Measurements from ENCODE around the gene SLC16A11.
"Not testable (repeated sequence)": the region's sequence is repeated elsewhere in the genome, so short reads cannot be mapped to it uniquely, and the experiment has no call there.

Gene SLC16A11

GRCh38 chr17:7050583-7050982, 6.7 kb upstream of the SLC16A11 start:
- not testable (repeated sequence) for H3K9me3 ChIP-seq (ENCODE audit: insufficient read depth, low read depth, low read length); H3K4me3 ChIP-seq (ENCODE audit: low read length); H3K27ac ChIP-seq (ENCODE audit: low read depth, low read length); H3K9ac ChIP-seq (ENCODE audit: low read depth, low read length); H3K4me1 ChIP-seq (ENCODE audit: insufficient read depth, low read length); H3K36me3 ChIP-seq (ENCODE audit: insufficient read depth, low read length)
- 84% methylated on average over 8 of the region's 9 CpGs for WGBS
- H3K27me3 ChIP-seq (ENCODE audit: insufficient read depth, low read length), result peaks cover 24% of the 10 kb centered on the region

- H3K27ac ChIP-seq (ENCODE audit: low read depth, low read length), result no peak overlapping the region
- peaks cover 4% of the 10 kb centered on the region; the same call in 1 of the 2 replicates for H3K4me1 ChIP-seq (ENCODE audit: insufficient read depth, low read length)
- no peak overlapping the region for H3K9ac ChIP-seq (ENCODE audit: low read depth, low read length)
- H3K9me3 ChIP-seq (ENCODE audit: insufficient read depth, low read depth, low read length), result no peaks in the 10 kb centered on the region
- 81% methylated on average over 6 of the region's 6 CpGs for WGBS
- H3K4me3 ChIP-seq (ENCODE audit: low read length), result no peak overlapping the region
- no peaks in the 10 kb centered on the region for H3K36me3 ChIP-seq (ENCODE audit: insufficient read depth, low read length)
- peaks cover 40% of the 10 kb centered on the region for H3K27me3 ChIP-seq (ENCODE audit: insufficient read depth, low read length)
These were observed 5.1 kb upstream of the SLC16A11 start for GRCh38 chr17:7048968-7049367.

DNA sequence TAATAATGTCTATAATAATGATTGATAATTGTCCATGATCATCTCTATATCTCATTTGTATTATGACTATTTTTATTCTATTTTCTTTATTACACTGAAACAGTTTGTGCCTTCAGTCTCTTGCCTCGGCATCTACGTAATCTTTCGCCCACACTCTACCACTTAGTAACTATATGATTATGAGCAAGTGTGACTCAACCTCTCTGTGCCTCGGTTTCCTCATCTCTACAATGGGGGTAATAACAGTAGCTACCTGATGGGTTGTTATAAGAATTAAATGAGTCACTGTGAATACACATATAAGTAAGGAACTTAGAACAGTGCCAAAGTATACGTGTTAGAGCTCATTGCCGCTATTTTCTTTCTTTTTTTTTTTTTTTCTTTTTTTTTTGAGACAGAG, 3.7 kb upstream of the SLC16A11 start:
- Histone ChIP-seq H3K4me1 (ENCODE audit: insufficient read depth, low read length) (peaks cover 4% of the 10 kb centered on the region; the same call in 1 of the 2 replicates), H3K9me3 (ENCODE audit: insufficient read depth, low read depth, low read length) (no peaks in the 10 kb centered on the region), H3K4me3 (ENCODE audit: low read length) (no peak overlapping the region), H3K9ac (ENCODE audit: low read depth, low read length) (no peak overlapping the region), H3K27ac (ENCODE audit: low read depth, low read length) (no peak overlapping the region), H3K27me3 (ENCODE audit: insufficient read depth, low read length) (peaks cover 50% of the 10 kb centered on the region), H3K36me3 (ENCODE audit: insufficient read depth, low read length) (no peaks in the 10 kb centered on the region)
- WGBS, result 94% methylated on average over 2 of the region's 6 CpGs

GRCh38 chr17:7046725-7047397, 3.0 kb upstream of the SLC16A11 start:
- not testable (repeated sequence) for H3K9me3 ChIP-seq (ENCODE audit: insufficient read depth, low read depth, low read length); H3K27ac ChIP-seq (ENCODE audit: low read depth, low read length); H3K36me3 ChIP-seq (ENCODE audit: insufficient read depth, low read length); H3K9ac ChIP-seq (ENCODE audit: low read depth, low read length); H3K4me1 ChIP-seq (ENCODE audit: insufficient read depth, low read length)
- peaks cover 57% of the 10 kb centered on the region for H3K27me3 ChIP-seq (ENCODE audit: insufficient read depth, low read length)
- peak overlapping the region; percentile 53 for H3K4me3 ChIP-seq (ENCODE audit: low read length)
- WGBS, result 16% methylated on average over 26 of the region's 26 CpGs

DNA sequence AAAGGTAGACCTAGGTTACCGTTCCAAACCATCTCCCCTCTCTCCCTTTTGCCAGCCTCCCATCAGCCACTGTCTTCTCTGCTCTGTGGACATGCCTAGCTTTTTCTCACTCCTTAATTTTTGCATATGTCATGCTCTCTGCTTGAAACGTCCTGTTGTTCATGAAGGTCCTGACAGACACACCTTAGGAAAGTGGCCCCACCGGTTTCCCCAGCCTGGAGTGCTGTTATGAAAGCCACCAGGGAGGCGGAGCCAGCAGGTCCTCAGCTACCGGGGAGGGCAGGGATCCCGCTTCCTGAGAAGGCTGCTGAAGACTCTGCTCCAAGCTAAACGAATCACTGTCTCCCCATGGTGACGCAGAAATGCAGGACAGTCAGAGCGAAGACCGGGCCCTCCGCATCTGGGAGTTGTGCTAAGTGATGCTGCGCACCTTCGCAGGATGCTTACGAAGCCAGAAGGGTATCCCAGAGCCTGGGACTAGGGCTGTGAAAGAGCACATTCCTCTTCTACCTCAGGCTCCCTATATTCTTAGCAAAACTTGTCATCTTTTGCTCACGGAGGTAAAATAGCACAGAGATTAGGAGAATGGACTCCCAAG, 2.3 kb upstream of the SLC16A11 start:
- Histone ChIP-seq H3K4me3 (ENCODE audit: low read length) (peak overlapping the region; percentile 53), H3K9ac (ENCODE audit: low read depth, low read length) (no peak overlapping the region), H3K27ac (ENCODE audit: low read depth, low read length) (no peak overlapping the region), H3K4me1 (ENCODE audit: insufficient read depth, low read length) (peaks cover 8% of the 10 kb centered on the region; the same call in 1 of the 2 replicates), H3K9me3 (ENCODE audit: insufficient read depth, low read depth, low read length) (no peaks in the 10 kb centered on the region), H3K27me3 (ENCODE audit: insufficient read depth, low read length) (peaks cover 63% of the 10 kb centered on the region), H3K36me3 (ENCODE audit: insufficient read depth, low read length) (no peaks in the 10 kb centered on the region)
- 4% methylated on average over 15 of the region's 15 CpGs for WGBS

DNA sequence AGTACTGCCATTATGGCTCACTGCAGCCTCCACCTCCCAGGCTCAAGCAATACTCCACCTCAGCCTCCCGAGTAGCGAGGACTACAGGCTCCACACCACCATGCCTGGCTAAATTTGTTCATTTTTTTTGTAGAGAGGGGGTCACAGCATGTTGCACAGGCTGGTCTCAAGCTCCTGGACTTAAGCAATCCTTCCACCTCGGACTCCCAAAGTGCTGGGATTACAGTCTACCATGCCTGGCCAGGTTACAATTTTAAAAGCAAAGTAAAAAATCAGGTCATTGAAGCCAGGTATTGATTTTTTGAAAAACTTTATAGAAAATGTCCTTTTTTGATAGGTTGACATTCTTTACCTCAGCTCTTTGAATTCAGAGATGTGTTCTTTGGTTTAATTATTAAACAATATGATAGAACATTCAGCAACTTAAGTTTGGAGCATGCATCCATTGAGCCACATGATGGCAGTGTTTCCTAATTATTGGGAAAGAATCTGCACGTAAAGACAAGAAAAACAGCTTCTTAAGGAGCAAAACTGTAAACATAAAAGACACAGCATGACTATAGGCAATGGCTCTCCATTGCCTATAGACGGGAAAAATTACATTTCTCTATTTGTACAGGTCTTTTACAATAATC, 1.7 kb upstream of the SLC16A11 start:
- Histone ChIP-seq H3K4me1 (ENCODE audit: insufficient read depth, low read length) (peaks cover 8% of the 10 kb centered on the region; the same call in 1 of the 2 replicates), H3K9ac (ENCODE audit: low read depth, low read length) (no peak overlapping the region), H3K9me3 (ENCODE audit: insufficient read depth, low read depth, low read length) (no peaks in the 10 kb centered on the region), H3K4me3 (ENCODE audit: low read length) (peak overlapping the region; percentile 53), H3K36me3 (ENCODE audit: insufficient read depth, low read length) (no peaks in the 10 kb centered on the region), H3K27me3 (ENCODE audit: insufficient read depth, low read length) (peaks cover 62% of the 10 kb centered on the region), H3K27ac (ENCODE audit: low read depth, low read length) (no peak overlapping the region)
- WGBS, result 31% methylated on average over 4 of the region's 5 CpGs

- Histone ChIP-seq H3K4me1 (ENCODE audit: insufficient read depth, low read length) (peaks cover 8% of the 10 kb centered on the region; the same call in 1 of the 2 replicates), H3K36me3 (ENCODE audit: insufficient read depth, low read length) (no peaks in the 10 kb centered on the region), H3K4me3 (ENCODE audit: low read length) (peak overlapping the region; percentile 52), H3K9me3 (ENCODE audit: insufficient read depth, low read depth, low read length) (no peaks in the 10 kb centered on the region), H3K9ac (ENCODE audit: low read depth, low read length) (no peak overlapping the region), H3K27me3 (ENCODE audit: insufficient read depth, low read length) (peaks cover 62% of the 10 kb centered on the region), H3K27ac (ENCODE audit: low read depth, low read length) (no peak overlapping the region)
- 3% methylated on average over 21 of the region's 21 CpGs for WGBS
These were observed 753 bp downstream of the SLC16A11 start for GRCh38 chr17:7043182-7043496.

- H3K9me3 ChIP-seq (ENCODE audit: insufficient read depth, low read depth, low read length), result no peaks in the 10 kb centered on the region
- H3K4me1 ChIP-seq (ENCODE audit: insufficient read depth, low read length), result peaks cover 8% of the 10 kb centered on the region; the same call in 1 of the 2 replicates
- H3K4me3 ChIP-seq (ENCODE audit: low read length), result peak overlapping the region; percentile 52
- H3K9ac ChIP-seq (ENCODE audit: low read depth, low read length), result no peak overlapping the region
- peaks cover 62% of the 10 kb centered on the region for H3K27me3 ChIP-seq (ENCODE audit: insufficient read depth, low read length)
- no peaks in the 10 kb centered on the region for H3K36me3 ChIP-seq (ENCODE audit: insufficient read depth, low read length)
- no peak overlapping the region for H3K27ac ChIP-seq (ENCODE audit: low read depth, low read length)
- WGBS, result 3% methylated on average over 53 of the region's 53 CpGs
These were observed 1.3 kb downstream of the SLC16A11 start for GRCh38 chr17:7042501-7043181.

- H3K4me3 ChIP-seq (ENCODE audit: low read length), result peak overlapping the region; percentile 52
- H3K27me3 ChIP-seq (ENCODE audit: insufficient read depth, low read length), result peaks cover 59% of the 10 kb centered on the region
- H3K4me1 ChIP-seq (ENCODE audit: insufficient read depth, low read length), result peaks cover 8% of the 10 kb centered on the region
- H3K9me3 ChIP-seq (ENCODE audit: insufficient read depth, low read depth, low read length), result no peaks in the 10 kb centered on the region
- no peak overlapping the region for H3K27ac ChIP-seq (ENCODE audit: low read depth, low read length)
- 6% methylated on average over 43 of the region's 43 CpGs for WGBS
- no peak overlapping the region for H3K9ac ChIP-seq (ENCODE audit: low read depth, low read length)
- H3K36me3 ChIP-seq (ENCODE audit: insufficient read depth, low read length), result no peaks in the 10 kb centered on the region
These were observed 2.0 kb downstream of the SLC16A11 start for GRCh38 chr17:7041607-7042500.

GRCh38 chr17:7039832-7040231, 4.1 kb downstream of the SLC16A11 start:
- H3K4me1 ChIP-seq (ENCODE audit: insufficient read depth, low read length), result peaks cover 9% of the 10 kb centered on the region
- no peaks in the 10 kb centered on the region for H3K36me3 ChIP-seq (ENCODE audit: insufficient read depth, low read length)
- H3K9ac ChIP-seq (ENCODE audit: low read depth, low read length), result no peak overlapping the region
- no peaks in the 10 kb centered on the region for H3K9me3 ChIP-seq (ENCODE audit: insufficient read depth, low read depth, low read length)
- no peak overlapping the region for H3K27ac ChIP-seq (ENCODE audit: low read depth, low read length)
- no peak overlapping the region for H3K4me3 ChIP-seq (ENCODE audit: low read length)
- H3K27me3 ChIP-seq (ENCODE audit: insufficient read depth, low read length), result peaks cover 47% of the 10 kb centered on the region
- 89% methylated on average over 5 of the region's 5 CpGs for WGBS

All from HUES64 (cell line).